Activated T-cell treated with anti-CD3 and anti-CD28 coated beads, Interleukin-2, amount 50 U/mL, for 24 hours (primary cell): Measurements from ENCODE around the gene SDHAF4.
"Not testable (repeated sequence)": the region's sequence is repeated elsewhere in the genome, so short reads cannot be mapped to it uniquely, and the experiment has no call there.

Experiments
- DNase-seq: peaks from one replicate; pipeline ENCODE4 v3.0.0-alpha.2; 2020
- H3K27ac Mint-ChIP-seq: 2 replicates; pipeline ENCODE4 v1.8.0; 2020; ENCODE audit warnings: mild to moderate bottlenecking, mixed read lengths
- H3K27me3 Mint-ChIP-seq: 2 replicates; pipeline ENCODE4 v1.8.0; 2020; ENCODE audit warnings: mixed read lengths
- H3K36me3 Mint-ChIP-seq: 2 replicates; pipeline ENCODE4 v1.8.0; 2020; ENCODE audit warnings: low read depth, mixed read lengths
- H3K4me1 Mint-ChIP-seq: 2 replicates; pipeline ENCODE4 v1.8.0; 2020; ENCODE audit warnings: low read depth, mixed read lengths
- H3K4me3 Mint-ChIP-seq: 2 replicates; pipeline ENCODE4 v1.8.0; 2020; ENCODE audit warnings: mild to moderate bottlenecking, moderate library complexity, mixed read lengths
- H3K9me3 Mint-ChIP-seq: 2 replicates; pipeline ENCODE4 v1.8.0; 2020; ENCODE audit warnings: mixed read lengths

The SDHAF4 gene

GRCh38 chr6:70557998-70558397 lies 8.7 kb upstream of the SDHAF4 start:
- DNase-seq, result no peak
- H3K27ac Mint-ChIP-seq, result peak overlapping the region; percentile 71
- no peaks in the 10 kb centered on the region for H3K9me3 Mint-ChIP-seq
- H3K4me3 Mint-ChIP-seq, result no peak overlapping the region
- no peaks in the 10 kb centered on the region for H3K27me3 Mint-ChIP-seq
- H3K36me3 Mint-ChIP-seq, result no peaks in the 10 kb centered on the region
- peaks cover 16% of the 10 kb centered on the region for H3K4me1 Mint-ChIP-seq

- H3K4me3 Mint-ChIP-seq, H3K36me3 Mint-ChIP-seq, H3K27me3 Mint-ChIP-seq, H3K9me3 Mint-ChIP-seq, DNase-seq, H3K27ac Mint-ChIP-seq: not testable (repeated sequence)
- peaks cover 24% of the 10 kb centered on the region for H3K4me1 Mint-ChIP-seq
These were observed 4.3 kb upstream of the SDHAF4 start for GRCh38 chr6:70562401-70562800.

DNA sequence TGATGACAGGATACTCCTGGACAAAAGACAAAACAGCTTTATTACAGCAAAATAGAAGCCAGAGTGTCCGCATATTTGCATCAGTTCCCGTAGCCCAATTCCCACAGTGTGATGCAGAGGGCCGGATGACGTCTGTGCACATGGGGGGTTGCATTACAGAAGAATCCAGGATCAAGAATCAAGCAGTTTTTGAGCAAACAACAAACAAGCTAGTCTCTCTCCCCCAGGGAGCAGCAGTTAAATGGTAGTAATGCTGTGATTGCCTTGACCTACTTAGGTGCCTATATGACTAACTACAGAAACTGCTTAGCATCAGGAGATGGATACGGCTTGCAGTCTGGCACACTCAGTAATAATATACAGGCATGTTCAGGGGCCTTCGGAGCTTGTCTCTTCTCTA lies 3.2 kb upstream of the SDHAF4 start:
- no peak overlapping the region for H3K27ac Mint-ChIP-seq
- DNase-seq, result no peak
- H3K4me3 Mint-ChIP-seq, result no peak overlapping the region
- H3K36me3 Mint-ChIP-seq, result peaks cover 8% of the 10 kb centered on the region
- H3K9me3 Mint-ChIP-seq, result no peaks in the 10 kb centered on the region
- H3K27me3 Mint-ChIP-seq, result no peaks in the 10 kb centered on the region
- peaks cover 20% of the 10 kb centered on the region for H3K4me1 Mint-ChIP-seq

DNA sequence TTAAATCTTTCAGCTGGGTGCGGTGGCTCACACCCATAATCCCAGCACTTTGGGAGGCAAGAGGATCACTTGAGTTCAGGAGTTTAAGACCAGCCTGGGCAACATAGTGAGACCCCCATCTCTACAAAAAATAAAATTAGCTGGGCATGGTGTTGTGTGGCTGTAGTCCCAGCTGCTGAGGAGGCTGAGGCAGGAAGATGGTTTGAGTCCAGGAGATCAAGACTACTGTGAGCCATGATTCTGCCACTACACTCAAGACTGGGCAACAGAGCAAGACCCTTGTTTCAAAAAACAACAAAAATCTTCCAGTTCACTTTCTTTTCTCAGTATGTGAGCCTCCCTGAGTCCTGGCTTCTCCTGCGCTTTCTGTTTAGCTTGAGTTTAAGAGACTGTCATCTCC lies 7.9 kb downstream of the SDHAF4 start:
- DNase-seq, result no peak
- H3K27ac Mint-ChIP-seq, result no peak overlapping the region

DNA sequence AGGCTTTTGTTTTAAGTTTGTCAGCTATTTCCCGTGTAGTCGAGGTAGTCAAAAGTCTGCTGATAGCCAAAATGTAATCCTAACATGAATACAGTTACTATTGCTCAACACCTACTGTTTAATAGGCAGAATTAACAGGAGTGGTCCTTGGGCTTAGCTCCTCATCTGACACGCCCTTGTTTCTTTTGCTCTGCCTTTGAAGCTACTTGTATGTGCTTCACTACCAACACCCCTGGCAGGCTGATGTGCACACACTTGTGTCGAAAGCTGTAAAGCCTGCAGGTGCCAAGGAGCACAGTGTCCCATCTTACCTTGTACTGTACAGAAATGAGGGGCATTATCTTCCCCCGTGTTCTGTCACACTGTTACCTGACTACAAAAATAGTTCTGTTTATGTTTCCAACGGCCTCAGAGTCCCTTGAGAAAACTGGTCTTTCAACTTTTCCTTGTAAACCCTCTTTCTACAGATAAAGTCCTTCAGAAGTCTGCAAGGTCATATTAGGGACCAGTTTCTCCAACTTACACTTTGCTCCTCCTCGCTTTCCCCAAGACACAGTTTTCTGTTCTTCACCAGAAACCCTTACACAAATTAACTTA lies 9.3 kb downstream of the SDHAF4 start:
- Mint-ChIP-seq H3K27ac (no peak overlapping the region), H3K9me3 (no peaks in the 10 kb centered on the region), H3K4me3 (no peak overlapping the region)

More for the DNA sequence above, 7.9 kb downstream of the SDHAF4 start:
- H3K9me3 Mint-ChIP-seq, result peaks cover 1% of the 10 kb centered on the region
- H3K36me3 Mint-ChIP-seq, result peaks cover 9% of the 10 kb centered on the region
- no peaks in the 10 kb centered on the region for H3K27me3 Mint-ChIP-seq
- peaks cover 1% of the 10 kb centered on the region for H3K4me1 Mint-ChIP-seq
- no peak overlapping the region for H3K4me3 Mint-ChIP-seq

GRCh38 chr6:70586114-70586513 lies 19.4 kb downstream of the SDHAF4 start:
- Mint-ChIP-seq H3K27ac (no peak overlapping the region), H3K36me3 (peaks cover 60% of the 10 kb centered on the region), H3K4me3 (no peak overlapping the region), H3K9me3 (no peaks in the 10 kb centered on the region), H3K27me3 (no peaks in the 10 kb centered on the region), H3K4me1 (no peaks in the 10 kb centered on the region)
- DNase-seq, result no peak

More for the DNA sequence above, 9.3 kb downstream of the SDHAF4 start:
- DNase-seq, result no peak
- Mint-ChIP-seq H3K36me3 (peaks cover 12% of the 10 kb centered on the region), H3K4me1 (no peaks in the 10 kb centered on the region), H3K27me3 (no peaks in the 10 kb centered on the region)

- DNase-seq, result no peak
- no peaks in the 10 kb centered on the region for H3K27me3 Mint-ChIP-seq
These were observed 23.7 kb downstream of the SDHAF4 start for GRCh38 chr6:70590400-70590799.

DNA sequence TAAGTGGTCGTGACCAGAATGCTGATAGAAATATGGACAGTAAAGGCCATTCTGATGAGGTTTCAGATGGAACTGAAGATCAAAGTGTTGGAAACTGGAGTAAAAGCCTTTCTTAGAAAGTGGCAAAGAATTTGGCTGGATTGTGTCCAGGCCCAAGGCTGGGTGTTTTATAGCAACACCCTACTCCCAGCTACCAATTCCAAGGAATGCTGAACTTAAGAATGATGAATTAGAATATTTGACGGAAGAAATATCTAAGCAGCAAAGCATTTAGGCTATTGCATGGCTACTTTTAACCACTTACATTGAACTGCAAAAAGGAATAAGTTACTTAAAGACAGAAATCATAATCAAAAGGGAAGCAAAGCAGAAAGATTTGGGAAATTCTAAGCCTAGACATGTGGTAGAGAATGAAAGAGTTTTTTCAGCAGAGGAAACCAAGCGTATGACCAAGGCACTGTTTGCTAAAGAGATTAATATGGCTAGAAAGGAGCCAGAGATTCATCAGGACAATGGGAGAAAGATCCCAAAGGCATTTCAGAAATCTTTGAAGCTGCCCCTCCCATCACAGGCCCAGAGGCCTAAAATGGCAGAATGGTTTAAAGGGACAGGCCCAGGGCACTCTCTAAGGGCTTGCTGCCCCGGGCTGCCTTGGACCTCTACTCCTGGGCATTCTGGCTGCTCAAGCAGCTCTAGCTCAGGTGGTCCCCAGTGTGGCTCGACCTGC lies 25.8 kb downstream of the SDHAF4 start:
- DNase-seq, result no peak
- Mint-ChIP-seq H3K27me3 (no peaks in the 10 kb centered on the region), H3K4me3 (no peak overlapping the region), H3K9me3 (no peaks in the 10 kb centered on the region), H3K27ac (no peak overlapping the region), H3K4me1 (no peaks in the 10 kb centered on the region), H3K36me3 (peaks cover 11% of the 10 kb centered on the region)

More at GRCh38 chr6:70590400-70590799, 23.7 kb downstream of the SDHAF4 start:
- no peaks in the 10 kb centered on the region for H3K4me1 Mint-ChIP-seq
- H3K27ac Mint-ChIP-seq, result no peak overlapping the region
- no peak overlapping the region for H3K4me3 Mint-ChIP-seq
- peaks cover 24% of the 10 kb centered on the region for H3K36me3 Mint-ChIP-seq
- no peaks in the 10 kb centered on the region for H3K9me3 Mint-ChIP-seq

DNA sequence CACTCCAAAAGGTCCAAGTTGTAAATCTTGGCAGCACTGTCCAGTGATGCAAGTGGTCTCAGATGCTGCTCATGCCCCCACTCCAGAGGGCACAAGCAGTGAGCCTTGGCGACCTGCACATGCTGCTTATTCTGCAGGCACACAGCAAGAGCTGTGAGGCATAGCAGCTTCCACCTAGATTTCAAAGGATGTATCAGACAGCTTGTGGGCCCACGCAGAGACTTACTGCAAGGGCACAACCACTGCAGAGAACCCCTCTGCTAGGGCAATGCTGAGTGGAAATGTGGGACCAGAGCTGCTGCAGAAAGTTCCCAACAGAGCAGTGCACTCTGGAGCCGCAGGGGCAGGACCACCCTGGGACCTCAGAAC lies 26.4 kb downstream of the SDHAF4 start:
- Mint-ChIP-seq H3K4me3 (no peak overlapping the region), H3K9me3 (no peaks in the 10 kb centered on the region), H3K27me3 (no peaks in the 10 kb centered on the region), H3K4me1 (no peaks in the 10 kb centered on the region), H3K36me3 (peaks cover 11% of the 10 kb centered on the region), H3K27ac (no peak overlapping the region)
- no peak for DNase-seq

DNA sequence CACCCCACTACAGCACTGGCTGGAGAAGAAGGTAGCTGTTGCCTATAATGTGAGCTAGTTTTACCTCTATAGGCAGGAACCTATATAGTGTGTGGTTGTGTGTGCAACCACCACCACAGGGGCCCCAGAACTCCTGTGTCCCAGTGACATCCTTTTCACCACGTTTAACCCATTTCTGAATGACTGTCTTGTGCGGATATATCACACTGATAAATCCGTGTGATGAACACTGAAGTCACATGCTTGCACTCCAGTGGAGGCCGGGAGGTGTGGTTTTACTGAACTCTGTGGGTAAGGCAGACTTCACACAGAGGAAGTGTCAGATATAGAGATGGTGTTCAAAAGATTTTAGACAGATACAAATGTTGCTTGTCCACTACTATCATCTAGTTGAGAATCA lies 32.5 kb downstream of the SDHAF4 start:
- H3K36me3 Mint-ChIP-seq, result no peaks in the 10 kb centered on the region
- H3K9me3 Mint-ChIP-seq, result peaks cover 2% of the 10 kb centered on the region
- H3K27me3 Mint-ChIP-seq, result no peaks in the 10 kb centered on the region
- DNase-seq, result no peak
- H3K4me3 Mint-ChIP-seq, result no peak overlapping the region
- peaks cover 6% of the 10 kb centered on the region for H3K4me1 Mint-ChIP-seq
- H3K27ac Mint-ChIP-seq, result no peak overlapping the region

GRCh38 chr6:70601014-70601413 lies 34.3 kb downstream of the SDHAF4 start:
- H3K27ac Mint-ChIP-seq, result no peak overlapping the region
- no peak overlapping the region for H3K4me3 Mint-ChIP-seq
- peaks cover 6% of the 10 kb centered on the region for H3K4me1 Mint-ChIP-seq
- H3K27me3 Mint-ChIP-seq, result no peaks in the 10 kb centered on the region
- no peak for DNase-seq
- H3K9me3 Mint-ChIP-seq, result peaks cover 9% of the 10 kb centered on the region
- H3K36me3 Mint-ChIP-seq, result no peaks in the 10 kb centered on the region

GRCh38 chr6:70604254-70604653 lies 37.5 kb downstream of the SDHAF4 start:
- Mint-ChIP-seq H3K27ac (no peak overlapping the region), H3K4me3 (no peak overlapping the region), H3K27me3 (no peaks in the 10 kb centered on the region), H3K4me1 (peaks cover 9% of the 10 kb centered on the region), H3K9me3 (peaks cover 12% of the 10 kb centered on the region), H3K36me3 (no peaks in the 10 kb centered on the region)
- DNase-seq, result no peak

DNA sequence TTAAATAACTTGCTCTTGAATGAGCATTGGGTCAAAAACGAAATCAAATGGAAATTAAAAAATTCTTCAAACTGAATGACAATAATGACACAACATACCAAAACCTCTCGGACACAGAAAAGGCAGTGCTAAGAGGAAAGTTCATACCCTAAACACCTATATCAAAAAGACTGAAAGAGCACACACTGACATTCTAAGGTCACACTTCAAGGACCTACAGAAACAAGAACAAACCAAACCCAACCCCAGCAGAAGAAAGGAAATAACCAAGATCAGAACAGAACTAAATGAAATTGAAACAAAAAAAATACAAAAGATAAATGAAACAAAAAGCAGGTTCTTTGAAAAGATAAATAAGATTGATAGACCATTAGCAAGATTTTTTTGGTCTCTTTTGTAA lies 40.6 kb downstream of the SDHAF4 start:
- H3K9me3 Mint-ChIP-seq, result peaks cover 12% of the 10 kb centered on the region
- not testable (repeated sequence) for H3K27ac Mint-ChIP-seq, H3K4me1 Mint-ChIP-seq, DNase-seq, H3K27me3 Mint-ChIP-seq, H3K4me3 Mint-ChIP-seq, H3K36me3 Mint-ChIP-seq

GRCh38 chr6:70609181-70609580 lies 42.5 kb downstream of the SDHAF4 start:
- not testable (repeated sequence) for H3K36me3 Mint-ChIP-seq, H3K27ac Mint-ChIP-seq, H3K27me3 Mint-ChIP-seq, DNase-seq, H3K4me3 Mint-ChIP-seq, H3K4me1 Mint-ChIP-seq
- peaks cover 10% of the 10 kb centered on the region for H3K9me3 Mint-ChIP-seq

DNA sequence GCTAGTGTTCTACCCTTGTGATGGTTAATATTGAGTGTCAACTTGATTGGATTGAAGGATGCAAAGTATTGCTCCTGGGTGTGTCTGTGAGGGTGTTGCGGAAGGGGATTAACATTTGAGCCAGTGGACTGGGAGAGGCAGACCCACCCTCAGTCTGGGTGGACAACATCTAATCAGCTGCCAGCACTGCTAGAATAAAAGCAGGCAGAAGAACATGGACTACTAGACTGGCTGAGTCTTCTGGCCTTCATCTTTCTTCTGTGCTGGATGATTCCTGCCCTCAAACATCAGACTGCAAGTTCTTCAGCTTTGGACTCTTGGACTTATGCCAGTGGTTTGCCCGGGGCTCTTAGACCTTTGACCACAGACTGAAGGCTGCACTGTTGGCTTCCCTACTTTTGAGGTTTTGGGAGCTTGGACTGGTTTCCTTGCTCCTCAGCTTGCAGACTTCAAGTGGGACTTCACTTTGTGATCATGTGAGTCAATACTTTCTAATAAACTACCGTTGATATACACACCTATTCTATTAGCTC lies 50.1 kb downstream of the SDHAF4 start:
- no peaks in the 10 kb centered on the region for H3K4me1 Mint-ChIP-seq
- no peaks in the 10 kb centered on the region for H3K9me3 Mint-ChIP-seq
- H3K4me3 Mint-ChIP-seq, result no peak overlapping the region
- DNase-seq, result no peak
- no peaks in the 10 kb centered on the region for H3K27me3 Mint-ChIP-seq
- H3K27ac Mint-ChIP-seq, result no peak overlapping the region
- H3K36me3 Mint-ChIP-seq, result no peaks in the 10 kb centered on the region
